Cardiac fibroblast (primary cell): ENCODE measurements around the gene L3MBTL1.

Experiments used
- DNase-seq, 2 donors: peaks; one replicate each; pipeline versions ENCODE4 v3.0.0 to v3.0.0-alpha.2; 2010; ENCODE audit warnings: low read depth in 2 of 2
- H3K4me3 ChIP-seq, 2 donors: replicated peaks in 1 of 2; 1 replicate in 1 of 2; 2 replicates in 1 of 2; pipeline ENCODE4 v1.5.1; 2011; ENCODE audit warnings: low read depth in 2 of 2, low read length in 2 of 2, mild to moderate bottlenecking in 2 of 2, moderate library complexity in 1 of 2
- TF ChIP-seq, protein P1 (sequence below): IDR thresholded peaks from one replicate; pipeline ENCODE4 v1.5.1; 2011; ENCODE audit warnings: low read depth, mild to moderate bottlenecking, low read length, inconsistent platforms

L3MBTL1 gene

DNA sequence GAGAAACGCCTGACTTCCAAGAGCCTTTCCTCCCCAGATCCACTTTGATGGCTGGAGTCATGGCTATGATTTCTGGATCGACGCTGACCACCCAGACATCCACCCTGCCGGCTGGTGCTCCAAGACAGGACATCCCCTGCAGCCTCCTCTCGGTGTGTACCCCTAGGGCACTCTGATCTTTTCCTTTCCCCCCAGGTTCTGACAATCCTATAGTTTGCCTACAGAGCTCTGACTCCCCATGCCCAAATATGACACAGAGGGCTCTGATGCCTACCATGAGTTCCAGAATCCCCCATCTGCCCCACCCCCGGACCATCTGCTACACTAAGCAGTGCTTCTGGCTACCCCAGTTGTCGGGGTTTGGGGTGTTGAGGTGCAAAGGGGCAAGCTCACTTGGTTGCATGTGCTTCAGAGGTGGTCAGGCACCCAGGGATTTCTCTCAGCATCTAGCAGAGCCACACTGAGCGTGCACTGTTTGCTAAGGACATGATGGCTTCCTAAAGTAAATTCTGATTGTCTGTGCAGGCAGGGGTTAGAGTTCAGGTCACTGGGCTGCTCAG, 27.4 kb downstream of the L3MBTL1 start:
- DNase-seq, result no peak
- TF ChIP-seq, protein P1, sequence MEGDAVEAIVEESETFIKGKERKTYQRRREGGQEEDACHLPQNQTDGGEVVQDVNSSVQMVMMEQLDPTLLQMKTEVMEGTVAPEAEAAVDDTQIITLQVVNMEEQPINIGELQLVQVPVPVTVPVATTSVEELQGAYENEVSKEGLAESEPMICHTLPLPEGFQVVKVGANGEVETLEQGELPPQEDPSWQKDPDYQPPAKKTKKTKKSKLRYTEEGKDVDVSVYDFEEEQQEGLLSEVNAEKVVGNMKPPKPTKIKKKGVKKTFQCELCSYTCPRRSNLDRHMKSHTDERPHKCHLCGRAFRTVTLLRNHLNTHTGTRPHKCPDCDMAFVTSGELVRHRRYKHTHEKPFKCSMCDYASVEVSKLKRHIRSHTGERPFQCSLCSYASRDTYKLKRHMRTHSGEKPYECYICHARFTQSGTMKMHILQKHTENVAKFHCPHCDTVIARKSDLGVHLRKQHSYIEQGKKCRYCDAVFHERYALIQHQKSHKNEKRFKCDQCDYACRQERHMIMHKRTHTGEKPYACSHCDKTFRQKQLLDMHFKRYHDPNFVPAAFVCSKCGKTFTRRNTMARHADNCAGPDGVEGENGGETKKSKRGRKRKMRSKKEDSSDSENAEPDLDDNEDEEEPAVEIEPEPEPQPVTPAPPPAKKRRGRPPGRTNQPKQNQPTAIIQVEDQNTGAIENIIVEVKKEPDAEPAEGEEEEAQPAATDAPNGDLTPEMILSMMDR, result no peak
- no peak overlapping the region for H3K4me3 ChIP-seq

- TF ChIP-seq, protein P1, result no peak
- no peak for DNase-seq
- H3K4me3 ChIP-seq, result no peak overlapping the region
Measured at GRCh38 chr20:43535370-43536004, 28.0 kb downstream of the L3MBTL1 start.

GRCh38 chr20:43536041-43536816, 28.7 kb downstream of the L3MBTL1 start:
- DNase-seq, result no peak
- TF ChIP-seq, protein P1, result no peak
- H3K4me3 ChIP-seq, result no peak overlapping the region

- TF ChIP-seq, protein P1, result no peak
- peak in 1 of 2 donors; percentile 53 for DNase-seq
- H3K4me3 ChIP-seq, result no peak overlapping the region
Measured at GRCh38 chr20:43536817-43537440, 29.4 kb downstream of the L3MBTL1 start.

DNA sequence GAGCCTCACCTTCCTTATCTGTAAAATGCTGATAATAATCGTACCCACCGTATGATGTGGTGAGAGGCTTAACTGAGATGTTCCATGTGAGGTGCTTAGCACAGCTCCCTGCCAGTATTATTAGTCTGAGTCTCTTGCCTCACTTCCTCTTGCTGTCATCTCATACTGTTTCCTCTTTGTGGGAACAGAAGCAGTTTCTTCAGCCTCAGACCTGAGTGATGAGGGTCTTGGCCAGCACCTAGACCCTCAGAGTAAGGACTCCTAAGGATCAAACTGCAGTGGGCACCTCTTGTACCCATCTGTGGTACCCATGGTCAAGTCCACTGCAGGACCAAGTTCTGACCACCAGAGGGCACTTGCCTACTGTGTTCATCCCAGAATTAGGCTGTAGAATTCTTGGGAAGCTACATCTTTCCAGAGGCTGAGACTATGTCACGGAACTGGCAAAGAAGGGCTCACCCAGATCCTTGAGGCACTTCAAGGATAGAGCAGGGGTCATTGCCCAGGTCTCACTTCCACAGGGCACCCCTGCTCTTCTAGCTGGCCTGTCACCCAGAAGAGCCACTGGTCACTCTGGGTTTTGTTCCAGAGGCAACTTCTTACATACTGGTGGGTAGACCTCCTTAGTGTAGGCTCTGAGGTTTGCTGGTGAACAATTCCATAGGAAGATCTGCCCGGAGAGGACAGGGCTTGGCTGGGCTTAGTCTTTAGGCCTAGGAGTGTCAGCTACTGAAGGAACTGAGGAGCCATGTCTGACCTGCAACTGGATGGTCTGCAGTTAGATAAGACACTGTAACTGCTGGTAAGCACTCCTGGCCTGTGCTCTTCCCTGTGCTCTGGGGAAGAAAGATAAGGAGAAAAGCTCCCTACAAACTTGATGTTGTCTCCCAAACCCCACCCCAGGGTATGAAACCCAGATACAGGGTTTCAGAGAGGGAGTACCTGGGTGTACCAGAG, 30.7 kb downstream of the L3MBTL1 start:
- TF ChIP-seq, protein P1, result peak; percentile 95
- peak; percentile 74 to 75 for DNase-seq
- H3K4me3 ChIP-seq, result no peak overlapping the region
